Cortex of kidney (tissue), 1 donor: ENCODE data around the gene ATP11A.

Experiments
- DNase-seq: peaks from one replicate; lab custom pipeline; 2025; lab: John Stamatoyannopoulos, UW

ATP11A gene

GRCh38 chr13:112725346-112726015 lies 35.6 kb downstream of the ATP11A start:
- DNase-seq = no peak

GRCh38 chr13:112726016-112726767 lies 36.4 kb downstream of the ATP11A start:
- DNase-seq = no peak

- DNase-seq = no peak
These were observed 37.7 kb downstream of the ATP11A start for GRCh38 chr13:112727581-112727980.

GRCh38 chr13:112728375-112729126 lies 38.7 kb downstream of the ATP11A start:
- DNase-seq = no peak

- DNase-seq = no peak
These were observed 39.6 kb downstream of the ATP11A start for GRCh38 chr13:112729408-112729807.

GRCh38 chr13:112730157-112730671 lies 40.4 kb downstream of the ATP11A start:
- no peak for DNase-seq

- no peak for DNase-seq
These were observed 42.1 kb downstream of the ATP11A start for GRCh38 chr13:112731667-112732616.

GRCh38 chr13:112732679-112733078 lies 42.8 kb downstream of the ATP11A start:
- DNase-seq = no peak

GRCh38 chr13:112733112-112733511 lies 43.3 kb downstream of the ATP11A start:
- DNase-seq = no peak

- no peak for DNase-seq
These were observed 44.0 kb downstream of the ATP11A start for GRCh38 chr13:112733661-112734379.

- DNase-seq = no peak
These were observed 45.1 kb downstream of the ATP11A start for GRCh38 chr13:112734696-112735547.

- DNase-seq = no peak
These were observed 46.0 kb downstream of the ATP11A start for GRCh38 chr13:112735791-112736190.

GRCh38 chr13:112737294-112737693 lies 47.5 kb downstream of the ATP11A start:
- DNase-seq = no peak

- no peak for DNase-seq
These were observed 48.8 kb downstream of the ATP11A start for GRCh38 chr13:112738606-112739005.

GRCh38 chr13:112740502-112741131 lies 50.8 kb downstream of the ATP11A start:
- no peak for DNase-seq

GRCh38 chr13:112741185-112741755 lies 51.4 kb downstream of the ATP11A start:
- DNase-seq = no peak

- DNase-seq = no peak
These were observed 52.2 kb downstream of the ATP11A start for GRCh38 chr13:112741835-112742570.

- DNase-seq = no peak
These were observed 52.7 kb downstream of the ATP11A start for GRCh38 chr13:112742583-112742982.
